GM18498 (cell line): ENCODE results near the gene EEF1A1.
"Not testable (repeated sequence)": the region's sequence is repeated elsewhere in the genome, so short reads cannot be mapped to it uniquely, and the experiment has no call there.

Source experiments
- ATAC-seq: cut with Tn5 transposase; IDR thresholded peaks from one replicate; pipeline ENCODE4 v1.9.1; 2021; ENCODE audit warnings: mild to moderate bottlenecking, moderate library complexity; ENCODE audit not compliant: unreplicated experiment

EEF1A1 gene

GRCh38 chr6:73538116-73538779 lies 17.4 kb upstream of the EEF1A1 start:
- ATAC-seq: peak; percentile 19

GRCh38 chr6:73537677-73538076 lies 16.8 kb upstream of the EEF1A1 start:
- ATAC-seq: peak; percentile 57

- no peak for ATAC-seq
Observed at GRCh38 chr6:73534628-73535027, 13.8 kb upstream of the EEF1A1 start.

GRCh38 chr6:73532293-73532692 lies 11.5 kb upstream of the EEF1A1 start:
- ATAC-seq: no peak

GRCh38 chr6:73528897-73529296 lies 8.1 kb upstream of the EEF1A1 start:
- ATAC-seq: no peak

GRCh38 chr6:73525546-73526330 lies 4.9 kb upstream of the EEF1A1 start:
- ATAC-seq: no peak

GRCh38 chr6:73523434-73524123 lies 2.7 kb upstream of the EEF1A1 start:
- peak; percentile 52 for ATAC-seq

- ATAC-seq: peak; percentile 35
Observed at GRCh38 chr6:73521351-73521985, 636 bp upstream of the EEF1A1 start.

- ATAC-seq: no peak
Observed at GRCh38 chr6:73519926-73520687, 725 bp downstream of the EEF1A1 start.

- not testable (repeated sequence) for ATAC-seq
Observed at GRCh38 chr6:73518982-73519881, 1.6 kb downstream of the EEF1A1 start.

GRCh38 chr6:73518100-73518981 lies 2.5 kb downstream of the EEF1A1 start:
- not testable (repeated sequence) for ATAC-seq

GRCh38 chr6:73516514-73517489 lies 4.0 kb downstream of the EEF1A1 start:
- no peak for ATAC-seq

- peak; percentile 40 for ATAC-seq
Observed at GRCh38 chr6:73515204-73515655, 5.6 kb downstream of the EEF1A1 start.

GRCh38 chr6:73514746-73515110 lies 6.1 kb downstream of the EEF1A1 start:
- no peak for ATAC-seq

GRCh38 chr6:73513496-73513854 lies 7.4 kb downstream of the EEF1A1 start:
- no peak for ATAC-seq

GRCh38 chr6:73511796-73512195 lies 9.0 kb downstream of the EEF1A1 start:
- ATAC-seq: no peak

GRCh38 chr6:73509851-73510250 lies 11.0 kb downstream of the EEF1A1 start:
- no peak for ATAC-seq
